NCI-H748 treated with DMSO at 0.1 percent for 48 hours (cell line): Measurements from ENCODE around the gene DLK1.

ENCODE experiments used
- DNase-seq: peaks from one replicate; lab custom pipeline; 2025; lab: John Stamatoyannopoulos, UW

The DLK1 gene

GRCh38 chr14:100777818-100778525 lies 51.3 kb downstream of the DLK1 start:
- no peak for DNase-seq

GRCh38 chr14:100778526-100778882 lies 51.8 kb downstream of the DLK1 start:
- DNase-seq, result no peak

GRCh38 chr14:100778951-100779690 lies 52.4 kb downstream of the DLK1 start:
- DNase-seq, result no peak

GRCh38 chr14:100779691-100780080 lies 53.0 kb downstream of the DLK1 start:
- DNase-seq, result no peak

- no peak for DNase-seq
Measured at GRCh38 chr14:100780246-100780645, 53.6 kb downstream of the DLK1 start.

- DNase-seq, result no peak
Measured at GRCh38 chr14:100780646-100781355, 54.1 kb downstream of the DLK1 start.

GRCh38 chr14:100781952-100782351 lies 55.3 kb downstream of the DLK1 start:
- no peak for DNase-seq

- DNase-seq, result peak; percentile 93
Measured at GRCh38 chr14:100782516-100783320, 56.0 kb downstream of the DLK1 start.

GRCh38 chr14:100783630-100784370 lies 57.1 kb downstream of the DLK1 start:
- peak; percentile 92 for DNase-seq

GRCh38 chr14:100784523-100785337 lies 58.0 kb downstream of the DLK1 start:
- DNase-seq, result no peak

- no peak for DNase-seq
Measured at GRCh38 chr14:100785338-100785615, 58.6 kb downstream of the DLK1 start.

GRCh38 chr14:100785626-100786025 lies 58.9 kb downstream of the DLK1 start:
- no peak for DNase-seq

GRCh38 chr14:100786131-100786530 lies 59.4 kb downstream of the DLK1 start:
- DNase-seq, result no peak

- DNase-seq, result no peak
Measured at GRCh38 chr14:100786576-100787219, 60.0 kb downstream of the DLK1 start.

- no peak for DNase-seq
Measured at GRCh38 chr14:100787659-100788058, 61.0 kb downstream of the DLK1 start.
